ENCODE data around the gene ANKRD12. TPM values are rescaled to one million over a fixed set of nuclear protein-coding genes. Genes with fewer than 3 reads are reported as not detected.

The ANKRD12 gene
- total and polyA plus RNA-seq, 4 donors: 10.2 to 108 (median 50.0) TPM

DNA sequence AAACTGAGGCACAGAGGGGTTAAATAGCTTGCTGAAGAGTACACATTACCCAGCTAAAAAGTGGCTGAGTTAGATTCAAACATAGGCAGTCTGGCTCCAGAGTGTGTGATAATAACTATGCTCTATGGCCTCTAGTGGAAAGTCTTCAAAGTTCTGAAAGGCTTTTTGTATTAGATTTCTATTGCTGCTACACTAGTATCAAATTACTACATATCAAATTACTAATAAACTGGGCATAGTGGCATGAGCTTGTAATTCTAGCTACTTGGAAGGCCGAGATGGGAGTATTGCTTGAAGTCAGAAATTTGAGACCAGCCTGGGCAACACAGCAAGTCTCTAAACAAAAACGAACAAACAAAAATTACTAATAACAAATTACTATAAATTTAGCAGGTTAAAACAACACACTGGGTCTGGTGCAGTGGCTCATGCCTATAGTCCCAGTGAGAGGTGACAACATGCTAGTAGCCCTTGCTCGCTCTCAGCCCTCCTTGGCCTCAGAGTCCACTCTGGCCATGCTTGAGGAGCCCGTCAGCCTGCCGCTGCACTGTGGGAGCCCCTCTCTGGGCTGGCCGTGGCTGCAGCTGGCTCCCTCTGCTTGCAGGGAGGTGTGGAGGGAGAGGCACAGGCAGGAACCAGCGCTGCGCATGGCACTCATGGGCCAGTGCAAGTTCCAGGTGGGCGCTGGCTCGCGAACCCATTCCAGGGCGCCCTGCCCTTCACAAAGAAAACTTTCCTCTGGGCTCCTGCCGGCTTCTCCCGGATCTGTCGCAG, 159.8 kb downstream of the ANKRD12 start:
- Histone ChIP-seq H3K27ac (ENCODE audit: low read depth in 1 of 2, low read length in 1 of 2) (no peak overlapping the region), H3K4me3 (no peak overlapping the region), H3K9ac (ENCODE audit: insufficient read depth in 1 of 2, low read length in 2 of 2) (no peak overlapping the region), H3K36me3 (ENCODE audit: control insufficient read depth in 4 of 4, insufficient read depth in 4 of 4, low read length in 4 of 4) (no peaks in the 10 kb centered on the region), H3K9me3 (ENCODE audit: control insufficient read depth in 4 of 4, insufficient read depth in 3 of 4, low read length in 3 of 4) (peaks cover 0 to 17% (median 6%) of the 10 kb centered on the region in 4 donors), H3K27me3 (ENCODE audit: control insufficient read depth in 3 of 3, insufficient read depth in 3 of 3, low read length in 2 of 3) (no peaks in the 10 kb centered on the region), H3K4me1 (ENCODE audit: control insufficient read depth in 5 of 5, insufficient read depth in 5 of 5, low read length in 5 of 5) (no peaks in the 10 kb centered on the region)
- DNase-seq (no peak), ATAC-seq (ENCODE audit: insufficient read depth, low FRiP score) (no peak)
- TF ChIP-seq, protein P1, sequence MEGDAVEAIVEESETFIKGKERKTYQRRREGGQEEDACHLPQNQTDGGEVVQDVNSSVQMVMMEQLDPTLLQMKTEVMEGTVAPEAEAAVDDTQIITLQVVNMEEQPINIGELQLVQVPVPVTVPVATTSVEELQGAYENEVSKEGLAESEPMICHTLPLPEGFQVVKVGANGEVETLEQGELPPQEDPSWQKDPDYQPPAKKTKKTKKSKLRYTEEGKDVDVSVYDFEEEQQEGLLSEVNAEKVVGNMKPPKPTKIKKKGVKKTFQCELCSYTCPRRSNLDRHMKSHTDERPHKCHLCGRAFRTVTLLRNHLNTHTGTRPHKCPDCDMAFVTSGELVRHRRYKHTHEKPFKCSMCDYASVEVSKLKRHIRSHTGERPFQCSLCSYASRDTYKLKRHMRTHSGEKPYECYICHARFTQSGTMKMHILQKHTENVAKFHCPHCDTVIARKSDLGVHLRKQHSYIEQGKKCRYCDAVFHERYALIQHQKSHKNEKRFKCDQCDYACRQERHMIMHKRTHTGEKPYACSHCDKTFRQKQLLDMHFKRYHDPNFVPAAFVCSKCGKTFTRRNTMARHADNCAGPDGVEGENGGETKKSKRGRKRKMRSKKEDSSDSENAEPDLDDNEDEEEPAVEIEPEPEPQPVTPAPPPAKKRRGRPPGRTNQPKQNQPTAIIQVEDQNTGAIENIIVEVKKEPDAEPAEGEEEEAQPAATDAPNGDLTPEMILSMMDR (IDR thresholded peaks at IDR 0.05; ENCODE audit: control extremely low read depth, extremely low read depth): no peak
- WGBS, 2 donors: 97% methylated on average over 15 of the region's 15 CpGs

DNA sequence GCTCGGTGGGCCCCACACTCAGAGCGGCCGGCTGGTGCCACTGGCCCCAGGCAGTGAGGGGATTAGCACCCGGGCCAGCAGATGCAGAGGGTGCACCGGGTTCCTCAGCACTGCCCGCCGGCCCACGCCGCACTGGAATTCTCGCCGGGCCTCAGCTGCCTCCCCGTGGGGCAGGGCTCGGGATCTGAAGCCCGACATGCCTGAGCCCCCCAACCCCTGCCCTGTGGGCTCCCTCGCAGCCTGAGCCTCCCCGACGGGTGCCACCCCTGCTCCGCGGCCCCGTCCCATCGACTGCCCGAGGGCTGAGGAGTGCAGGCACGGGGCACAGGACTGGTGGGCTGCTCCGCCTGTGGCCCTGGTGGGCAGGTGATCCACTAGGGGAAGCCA, 160.4 kb downstream of the ANKRD12 start:
- Histone ChIP-seq H3K4me1 (ENCODE audit: control insufficient read depth in 5 of 5, insufficient read depth in 5 of 5, low read length in 5 of 5) (no peaks in the 10 kb centered on the region), H3K9ac (ENCODE audit: insufficient read depth in 1 of 2, low read length in 2 of 2) (no peak overlapping the region), H3K27ac (ENCODE audit: low read depth in 1 of 2, low read length in 1 of 2) (no peak overlapping the region), H3K4me3 (no peak overlapping the region), H3K36me3 (ENCODE audit: control insufficient read depth in 4 of 4, insufficient read depth in 4 of 4, low read length in 4 of 4) (no peaks in the 10 kb centered on the region), H3K27me3 (ENCODE audit: control insufficient read depth in 3 of 3, insufficient read depth in 3 of 3, low read length in 2 of 3) (no peaks in the 10 kb centered on the region), H3K9me3 (ENCODE audit: control insufficient read depth in 4 of 4, insufficient read depth in 3 of 4, low read length in 3 of 4) (peaks cover 0 to 17% (median 6%) of the 10 kb centered on the region in 4 donors)
- DNase-seq: no peak
- ATAC-seq (ENCODE audit: insufficient read depth, low FRiP score): no peak
- TF ChIP-seq, protein P1 (IDR thresholded peaks at IDR 0.05; ENCODE audit: control extremely low read depth, extremely low read depth): no peak
- WGBS, 2 donors: 97% methylated on average over 24 of the region's 24 CpGs

DNA sequence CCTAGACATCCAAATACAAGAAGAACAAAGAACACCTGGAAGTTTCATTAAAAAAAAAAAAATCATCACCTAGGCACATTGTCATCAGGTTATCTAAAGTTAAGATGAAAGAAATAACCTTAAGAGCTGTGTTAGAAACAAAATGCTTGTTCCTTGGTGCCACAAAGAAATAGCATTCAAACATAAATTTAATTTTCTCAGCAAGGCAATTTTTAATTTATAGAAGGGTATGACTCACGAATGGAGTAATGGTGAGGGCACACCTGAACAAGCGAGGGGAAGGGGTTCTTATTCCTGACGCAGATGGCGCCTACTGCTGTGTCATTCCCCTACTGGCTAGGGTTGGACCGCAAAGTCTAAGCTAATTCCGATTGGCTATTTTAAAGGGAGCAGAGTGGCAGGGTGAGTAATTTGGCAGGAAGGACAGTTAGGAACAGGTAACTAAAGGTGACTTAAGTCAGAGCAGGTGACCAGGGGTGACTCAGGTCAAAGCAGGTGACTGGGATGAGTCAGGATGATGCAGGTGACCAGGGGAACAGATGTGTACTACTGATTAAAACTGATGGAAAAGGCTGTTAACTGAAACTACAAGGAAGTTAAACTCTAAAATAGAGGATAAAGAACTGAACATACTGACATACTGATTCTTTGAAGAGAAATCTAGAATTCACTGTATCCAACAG, 167.9 kb downstream of the ANKRD12 start:
- no peaks in the 10 kb centered on the region for H3K27me3 ChIP-seq (ENCODE audit: control insufficient read depth in 3 of 3, insufficient read depth in 3 of 3, low read length in 2 of 3)
- no peak overlapping the region for H3K9ac ChIP-seq (ENCODE audit: insufficient read depth in 1 of 2, low read length in 2 of 2)
- DNase-seq (no peak), ATAC-seq (ENCODE audit: insufficient read depth, low FRiP score) (no peak)
- H3K9me3 ChIP-seq (ENCODE audit: control insufficient read depth in 4 of 4, insufficient read depth in 3 of 4, low read length in 3 of 4): peaks cover 1 to 7% (median 4%) of the 10 kb centered on the region in 4 donors
- TF ChIP-seq, protein P1 (IDR thresholded peaks at IDR 0.05; ENCODE audit: control extremely low read depth, extremely low read depth): no peak
- H3K4me1 ChIP-seq (ENCODE audit: control insufficient read depth in 5 of 5, insufficient read depth in 5 of 5, low read length in 5 of 5): no peaks in the 10 kb centered on the region
- H3K36me3 ChIP-seq (ENCODE audit: control insufficient read depth in 4 of 4, insufficient read depth in 4 of 4, low read length in 4 of 4): no peaks in the 10 kb centered on the region
- no peak overlapping the region for H3K4me3 ChIP-seq
- WGBS, 2 donors: 95 to 99% methylated on average over 6 of the region's 6 CpGs
- no peak overlapping the region for H3K27ac ChIP-seq (ENCODE audit: low read depth in 1 of 2, low read length in 1 of 2)
